ENCODE data around the gene CD8B. TPM values are rescaled to one million over a fixed set of nuclear protein-coding genes. Genes with fewer than 3 reads are reported as not detected.

CD8B gene
- total RNA-seq, 1 experiment from 2014 or later = 0.47 TPM

DNA sequence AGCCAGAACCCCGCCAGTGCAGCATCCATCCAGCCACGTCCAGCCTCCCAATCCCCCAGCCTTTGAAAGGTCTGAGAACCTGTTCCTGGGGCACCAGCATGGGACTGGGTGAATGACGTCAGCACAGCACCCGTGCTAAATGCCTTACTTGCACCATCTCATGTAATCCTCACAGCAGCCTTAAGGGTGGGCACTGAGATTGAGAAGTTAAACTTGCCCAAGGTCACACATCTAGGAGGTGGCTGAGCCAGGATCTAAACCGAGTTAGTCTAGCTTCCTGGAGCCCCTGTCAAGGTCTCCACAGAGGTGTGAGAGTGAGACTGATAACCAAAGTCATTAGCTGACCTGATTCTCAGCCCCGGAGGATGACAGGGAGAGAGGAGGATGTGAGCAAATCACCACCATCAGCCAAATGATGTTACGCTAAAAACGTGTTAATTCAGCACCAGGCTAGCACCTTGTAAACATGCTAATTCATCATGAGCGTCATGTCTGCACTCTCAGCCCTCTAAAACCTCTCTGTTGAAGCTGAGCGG lies 75.6 kb downstream of the CD8B start:
- intact Hi-C loops (cut with micrococcal nuclease) = no loop called here

More for the DNA sequence above, 75.6 kb downstream of the CD8B start:
- Histone ChIP-seq H3K9me3 (ENCODE audit: control insufficient read depth in 1 of 2, insufficient read depth in 1 of 2, low read depth in 1 of 2, low read length in 2 of 2) (no peaks in the 10 kb centered on the region), H3K36me3 (ENCODE audit: control insufficient read depth in 1 of 2, insufficient read depth in 2 of 2, low read length in 2 of 2) (no peaks in the 10 kb centered on the region), H3K9ac (ENCODE audit: low read length) (no peak overlapping the region), H4K20me1 (ENCODE audit: insufficient read depth) (no peaks in the 10 kb centered on the region), H3K27me3 (ENCODE audit: insufficient read depth, low read length) (no peaks in the 10 kb centered on the region), H3K79me2 (ENCODE audit: insufficient read depth, low read length) (no peaks in the 10 kb centered on the region), H2AFZ (ENCODE audit: low read depth, low read length, poor library complexity, severe bottlenecking) (no peak overlapping the region), H3K9me2 (ENCODE audit: insufficient read depth) (no peaks in the 10 kb centered on the region), H3K4me3 (replicated peaks in 1 of 2; ENCODE audit: low read depth in 1 of 2, low read length in 2 of 2) (no peak overlapping the region), H3K4me1 (ENCODE audit: control insufficient read depth in 1 of 2, insufficient read depth in 2 of 2, low read length in 2 of 2) (no peaks in the 10 kb centered on the region), H3K27ac (ENCODE audit: low read depth, low read length) (no peak overlapping the region), H3K4me2 (ENCODE audit: low read length) (no peak overlapping the region)
- ATAC-seq (no peak), DNase-seq (ENCODE audit: low read depth, low spot score) (no peak)
- POLR2A ChIA-PET = no interaction called here
- no TSS peak for BruUV-seq (replicated peaks)
- CTCF ChIA-PET = interaction anchor here (0.7 kb wide), 1 partner anchor 13 kb away, joined by 3 read pairs; no protein-coding TSS in a partner anchor
- RAD21 ChIA-PET (ENCODE audit: low non-redundant PET in 1 of 2, low total read pairs in 2 of 2, uncharacterized antibody in 2 of 2, unreplicated experiment in 2 of 2) = no interaction called here
- TF ChIP-seq POLR2AphosphoS5 (IDR thresholded peaks at IDR 0.05; ENCODE audit: low read depth, low read length) = no peak
- TF ChIP-seq ZNF274 (IDR thresholded peaks at IDR 0.05; ENCODE audit: low read depth, low read length) = no peak
- no peak for TF ChIP-seq JUND (IDR thresholded peaks at IDR 0.05)
- no peak for TF ChIP-seq POLR2A (IDR thresholded peaks at IDR 0.05; ENCODE audit: borderline replicate concordance, extremely low read depth, insufficient read depth, insufficient read length)
- TF ChIP-seq EZH2phosphoT487 (IDR thresholded peaks at IDR 0.05; ENCODE audit: borderline replicate concordance) = no peak
- no peak for TF ChIP-seq YY1 (IDR thresholded peaks at IDR 0.05; ENCODE audit: extremely low read depth, insufficient replicate concordance, low read depth, low read length)
- TF ChIP-seq, protein P1, sequence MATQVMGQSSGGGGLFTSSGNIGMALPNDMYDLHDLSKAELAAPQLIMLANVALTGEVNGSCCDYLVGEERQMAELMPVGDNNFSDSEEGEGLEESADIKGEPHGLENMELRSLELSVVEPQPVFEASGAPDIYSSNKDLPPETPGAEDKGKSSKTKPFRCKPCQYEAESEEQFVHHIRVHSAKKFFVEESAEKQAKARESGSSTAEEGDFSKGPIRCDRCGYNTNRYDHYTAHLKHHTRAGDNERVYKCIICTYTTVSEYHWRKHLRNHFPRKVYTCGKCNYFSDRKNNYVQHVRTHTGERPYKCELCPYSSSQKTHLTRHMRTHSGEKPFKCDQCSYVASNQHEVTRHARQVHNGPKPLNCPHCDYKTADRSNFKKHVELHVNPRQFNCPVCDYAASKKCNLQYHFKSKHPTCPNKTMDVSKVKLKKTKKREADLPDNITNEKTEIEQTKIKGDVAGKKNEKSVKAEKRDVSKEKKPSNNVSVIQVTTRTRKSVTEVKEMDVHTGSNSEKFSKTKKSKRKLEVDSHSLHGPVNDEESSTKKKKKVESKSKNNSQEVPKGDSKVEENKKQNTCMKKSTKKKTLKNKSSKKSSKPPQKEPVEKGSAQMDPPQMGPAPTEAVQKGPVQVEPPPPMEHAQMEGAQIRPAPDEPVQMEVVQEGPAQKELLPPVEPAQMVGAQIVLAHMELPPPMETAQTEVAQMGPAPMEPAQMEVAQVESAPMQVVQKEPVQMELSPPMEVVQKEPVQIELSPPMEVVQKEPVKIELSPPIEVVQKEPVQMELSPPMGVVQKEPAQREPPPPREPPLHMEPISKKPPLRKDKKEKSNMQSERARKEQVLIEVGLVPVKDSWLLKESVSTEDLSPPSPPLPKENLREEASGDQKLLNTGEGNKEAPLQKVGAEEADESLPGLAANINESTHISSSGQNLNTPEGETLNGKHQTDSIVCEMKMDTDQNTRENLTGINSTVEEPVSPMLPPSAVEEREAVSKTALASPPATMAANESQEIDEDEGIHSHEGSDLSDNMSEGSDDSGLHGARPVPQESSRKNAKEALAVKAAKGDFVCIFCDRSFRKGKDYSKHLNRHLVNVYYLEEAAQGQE (IDR thresholded peaks at IDR 0.05; ENCODE audit: low read depth) = no peak
- TF ChIP-seq ZFX (IDR thresholded peaks at IDR 0.05) = no peak
- no peak for TF ChIP-seq CEBPB (IDR thresholded peaks at IDR 0.05; ENCODE audit: low read depth)
- no peak for TF ChIP-seq RAD21 (IDR thresholded peaks at IDR 0.05; ENCODE audit: low read depth)
- no peak for TF ChIP-seq ELF1 (IDR thresholded peaks at IDR 0.05; ENCODE audit: borderline replicate concordance, low read depth)
- TF ChIP-seq, protein P2, sequence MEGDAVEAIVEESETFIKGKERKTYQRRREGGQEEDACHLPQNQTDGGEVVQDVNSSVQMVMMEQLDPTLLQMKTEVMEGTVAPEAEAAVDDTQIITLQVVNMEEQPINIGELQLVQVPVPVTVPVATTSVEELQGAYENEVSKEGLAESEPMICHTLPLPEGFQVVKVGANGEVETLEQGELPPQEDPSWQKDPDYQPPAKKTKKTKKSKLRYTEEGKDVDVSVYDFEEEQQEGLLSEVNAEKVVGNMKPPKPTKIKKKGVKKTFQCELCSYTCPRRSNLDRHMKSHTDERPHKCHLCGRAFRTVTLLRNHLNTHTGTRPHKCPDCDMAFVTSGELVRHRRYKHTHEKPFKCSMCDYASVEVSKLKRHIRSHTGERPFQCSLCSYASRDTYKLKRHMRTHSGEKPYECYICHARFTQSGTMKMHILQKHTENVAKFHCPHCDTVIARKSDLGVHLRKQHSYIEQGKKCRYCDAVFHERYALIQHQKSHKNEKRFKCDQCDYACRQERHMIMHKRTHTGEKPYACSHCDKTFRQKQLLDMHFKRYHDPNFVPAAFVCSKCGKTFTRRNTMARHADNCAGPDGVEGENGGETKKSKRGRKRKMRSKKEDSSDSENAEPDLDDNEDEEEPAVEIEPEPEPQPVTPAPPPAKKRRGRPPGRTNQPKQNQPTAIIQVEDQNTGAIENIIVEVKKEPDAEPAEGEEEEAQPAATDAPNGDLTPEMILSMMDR (IDR thresholded peaks at IDR 0.05 in 2 of 3, conservative IDR thresholded peaks at IDR 0.05 in 1 of 3; ENCODE audit: borderline replicate concordance in 1 of 3, insufficient read depth in 1 of 3, low read depth in 2 of 3, low read length in 2 of 3) = no peak
- TF ChIP-seq SIN3A (IDR thresholded peaks at IDR 0.05; ENCODE audit: low read depth) = no peak
- no peak for TF ChIP-seq EZH2 (IDR thresholded peaks at IDR 0.05)
- TF ChIP-seq, protein P3, sequence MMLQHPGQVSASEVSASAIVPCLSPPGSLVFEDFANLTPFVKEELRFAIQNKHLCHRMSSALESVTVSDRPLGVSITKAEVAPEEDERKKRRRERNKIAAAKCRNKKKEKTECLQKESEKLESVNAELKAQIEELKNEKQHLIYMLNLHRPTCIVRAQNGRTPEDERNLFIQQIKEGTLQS (IDR thresholded peaks at IDR 0.05) = no peak
